ENCODE results near the gene FGD5. TPM values are rescaled to one million over a fixed set of nuclear protein-coding genes. Genes with fewer than 3 reads are reported as not detected.

FGD5 gene
- polyA plus RNA-seq, 1 of the 3 experiments (the other 2 are of a cell fraction), result not detected

GRCh38 chr3:14771593-14772497 lies 46.9 kb upstream of the FGD5 start:
- H3K27me3 ChIP-seq (ENCODE audit: insufficient read depth), result no peaks in the 10 kb centered on the region
- no peak overlapping the region for H3K27ac ChIP-seq (ENCODE audit: low read depth in 2 of 2, low read length in 1 of 2)
- no peaks in the 10 kb centered on the region for H3K36me3 ChIP-seq (replicated peaks in 1 of 2; ENCODE audit: control insufficient read depth in 1 of 2, insufficient read depth in 2 of 2, low read length in 1 of 2)
- H3K4me1 ChIP-seq (ENCODE audit: control insufficient read depth in 1 of 2, insufficient read depth in 2 of 2, low read depth in 1 of 2, low read length in 1 of 2), result no peaks in the 10 kb centered on the region; a peak in 1 of 4 replicates
- no peak for TF ChIP-seq NRF1 (IDR thresholded peaks at IDR 0.05; ENCODE audit: low read depth, low read length)
- no peak for TF ChIP-seq EZH2phosphoT487 (IDR thresholded peaks at IDR 0.05; ENCODE audit: borderline replicate concordance, low read depth)
- no peak for TF ChIP-seq GATA2 (CRISPR knock-in tag; IDR thresholded peaks at IDR 0.05)
- no peak for TF ChIP-seq USF2 (IDR thresholded peaks at IDR 0.05; ENCODE audit: borderline replicate concordance, low read depth, low read length)
- TF ChIP-seq USF1 (IDR thresholded peaks at IDR 0.05; ENCODE audit: borderline replicate concordance, low read depth), result no peak
- TF ChIP-seq FOXJ3 (CRISPR knock-in tag; IDR thresholded peaks at IDR 0.05), result no peak
- no peak for TF ChIP-seq ELF1 (IDR thresholded peaks at IDR 0.05)
- no peak for TF ChIP-seq TEAD4 (IDR thresholded peaks at IDR 0.05; ENCODE audit: borderline replicate concordance, insufficient read depth)
- TF ChIP-seq SMC3 (IDR thresholded peaks at IDR 0.05; ENCODE audit: low read depth, low read length), result no peak
- no peak for TF ChIP-seq YY1 (IDR thresholded peaks at IDR 0.05; ENCODE audit: low read depth)
- no peak for TF ChIP-seq MXI1 (IDR thresholded peaks at IDR 0.05; ENCODE audit: low read depth, low read length)
- no peak for TF ChIP-seq RFX5 (IDR thresholded peaks at IDR 0.05; ENCODE audit: low read length)
- no peak for TF ChIP-seq REST (IDR thresholded peaks at IDR 0.05; ENCODE audit: low read depth, low read length)
- TF ChIP-seq GABPA (IDR thresholded peaks at IDR 0.05; ENCODE audit: low read depth), result no peak
- no peak for TF ChIP-seq FOSL2 (IDR thresholded peaks at IDR 0.05; ENCODE audit: borderline replicate concordance, low read depth)
- no peak for TF ChIP-seq EP300 (IDR thresholded peaks at IDR 0.05; ENCODE audit: borderline replicate concordance in 1 of 2, low read depth in 1 of 2, low read length in 1 of 2)
- no peak overlapping the region for H3K4me2 ChIP-seq
- H3K9me2 ChIP-seq, result no peaks in the 10 kb centered on the region
- H3K79me2 ChIP-seq (ENCODE audit: insufficient read depth), result no peaks in the 10 kb centered on the region
- H4K20me1 ChIP-seq (ENCODE audit: insufficient read depth), result no peaks in the 10 kb centered on the region
- no peak overlapping the region for H3K9ac ChIP-seq
- no peaks in the 10 kb centered on the region for H3K9me3 ChIP-seq
- no peak overlapping the region for H2AFZ ChIP-seq (ENCODE audit: low read depth)
- H3K4me3 ChIP-seq (ENCODE audit: low read depth in 2 of 2, low read length in 1 of 2), result no peak overlapping the region
- 56% methylated on average over 14 of the region's 18 CpGs for WGBS (ENCODE audit: low lambda C conversion rate)
- DNase-seq, result peak; percentile 10
- no peaks in the 10 kb centered on the region for H3F3A ChIP-seq (replicated peaks; ENCODE audit: insufficient read depth)
- ChIA-PET POLR2A (no interaction called here), CTCF (interaction anchor here (3.9 kb wide), 1 partner anchor 9 kb away, joined by 19 read pairs; no protein-coding TSS in a partner anchor)

All from SK-N-SH (cell line).